Measurements from ENCODE around the gene SPNS2.

Gene SPNS2

DNA sequence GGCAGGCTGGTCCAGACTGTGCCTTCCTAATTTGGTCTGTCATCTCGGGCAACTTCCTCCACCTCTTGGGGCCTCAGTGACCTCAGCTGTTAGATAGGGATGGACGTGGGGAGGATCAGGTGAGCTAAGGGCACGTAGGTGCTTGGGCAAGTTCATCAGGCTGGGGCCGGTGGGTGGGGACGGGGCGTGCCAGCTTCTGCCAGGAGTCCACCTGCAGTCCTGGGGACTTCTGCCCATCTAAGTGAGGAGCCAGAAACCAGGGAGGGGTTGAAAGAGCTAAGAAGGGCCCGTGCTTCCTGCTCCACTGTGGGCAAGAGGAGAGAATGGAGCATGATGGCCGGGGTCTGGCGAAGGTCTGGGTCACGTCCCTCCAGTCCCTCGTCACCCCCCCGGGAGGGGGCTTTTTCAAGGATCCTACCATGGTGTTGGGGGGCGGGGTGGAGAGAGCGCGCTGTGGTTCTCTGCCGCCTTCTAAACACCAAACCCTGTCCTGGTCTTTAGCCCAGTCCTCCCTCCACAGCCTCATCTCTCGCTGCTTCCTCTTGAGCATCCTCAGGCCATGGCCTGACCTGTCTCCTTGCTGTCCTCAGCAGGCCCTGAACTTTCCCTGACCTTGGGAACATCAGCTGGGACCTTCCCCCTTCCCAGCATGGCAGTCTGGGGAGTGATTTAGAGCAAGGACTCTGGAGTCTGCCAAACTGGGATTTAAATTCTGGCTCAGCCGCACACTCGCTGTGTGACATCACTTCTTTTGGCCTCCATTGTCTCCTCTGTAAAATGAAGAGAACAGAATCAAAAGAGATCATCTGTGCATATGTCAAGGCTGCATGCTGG is 21.6 kb downstream of the SPNS2 start:
- Mint-ChIP-seq H3K4me3 (peak overlapping the region in 2 of 3 experiments; percentile 35 to 58), H3K9me3 (no peaks in the 10 kb centered on the region), H3K36me3 (ENCODE audit: low read depth) (no peaks in the 10 kb centered on the region), H3K27ac (peak overlapping the region in 2 of 3 experiments; percentile 82 to 97), H3K27me3 (ENCODE audit: low read depth) (peaks cover 8% of the 10 kb centered on the region), H3K4me1 (peaks cover 44% of the 10 kb centered on the region)
- TF ChIP-seq, protein P1, sequence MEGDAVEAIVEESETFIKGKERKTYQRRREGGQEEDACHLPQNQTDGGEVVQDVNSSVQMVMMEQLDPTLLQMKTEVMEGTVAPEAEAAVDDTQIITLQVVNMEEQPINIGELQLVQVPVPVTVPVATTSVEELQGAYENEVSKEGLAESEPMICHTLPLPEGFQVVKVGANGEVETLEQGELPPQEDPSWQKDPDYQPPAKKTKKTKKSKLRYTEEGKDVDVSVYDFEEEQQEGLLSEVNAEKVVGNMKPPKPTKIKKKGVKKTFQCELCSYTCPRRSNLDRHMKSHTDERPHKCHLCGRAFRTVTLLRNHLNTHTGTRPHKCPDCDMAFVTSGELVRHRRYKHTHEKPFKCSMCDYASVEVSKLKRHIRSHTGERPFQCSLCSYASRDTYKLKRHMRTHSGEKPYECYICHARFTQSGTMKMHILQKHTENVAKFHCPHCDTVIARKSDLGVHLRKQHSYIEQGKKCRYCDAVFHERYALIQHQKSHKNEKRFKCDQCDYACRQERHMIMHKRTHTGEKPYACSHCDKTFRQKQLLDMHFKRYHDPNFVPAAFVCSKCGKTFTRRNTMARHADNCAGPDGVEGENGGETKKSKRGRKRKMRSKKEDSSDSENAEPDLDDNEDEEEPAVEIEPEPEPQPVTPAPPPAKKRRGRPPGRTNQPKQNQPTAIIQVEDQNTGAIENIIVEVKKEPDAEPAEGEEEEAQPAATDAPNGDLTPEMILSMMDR (IDR thresholded peaks at IDR 0.05; ENCODE audit: unreplicated experiment in 3 of 3): no peak

DNA sequence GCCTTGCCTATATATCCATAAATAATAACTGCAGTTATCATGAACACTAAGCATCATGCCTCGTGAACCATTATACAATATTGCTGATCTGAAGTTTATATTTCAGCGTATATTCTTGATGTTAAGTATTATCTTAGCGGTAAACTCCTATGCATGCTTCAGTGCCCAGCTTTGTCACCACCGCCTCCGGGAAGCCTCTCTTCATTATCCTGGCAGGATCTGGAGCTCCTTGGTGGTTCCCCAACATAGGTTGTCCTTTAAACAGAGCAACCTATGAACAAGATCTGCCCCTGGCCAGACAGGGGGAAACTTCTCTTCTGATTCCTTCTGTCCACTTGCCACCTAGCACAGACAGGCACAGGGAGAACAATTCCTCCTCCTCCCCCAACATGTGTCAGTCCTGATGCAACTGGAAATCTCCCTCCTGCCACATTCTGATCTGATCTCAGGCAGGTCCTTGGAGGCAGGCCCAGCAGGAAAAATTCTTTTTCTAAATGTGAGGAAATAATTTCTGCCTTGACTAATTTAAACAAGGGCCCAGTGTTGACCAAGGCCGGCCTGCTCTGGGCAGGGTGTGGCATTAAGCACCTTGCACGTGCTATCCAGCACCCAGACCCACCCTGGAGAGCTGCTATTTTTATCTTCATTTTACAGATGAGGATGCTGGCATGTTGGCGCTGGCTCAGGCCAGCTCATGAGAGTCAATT is 22.4 kb downstream of the SPNS2 start:
- H3K36me3 Mint-ChIP-seq (ENCODE audit: low read depth): no peaks in the 10 kb centered on the region
- peak overlapping the region in 2 of 3 experiments; percentile 82 to 97 for H3K27ac Mint-ChIP-seq
- H3K27me3 Mint-ChIP-seq (ENCODE audit: low read depth): peaks cover 8% of the 10 kb centered on the region
- TF ChIP-seq, protein P1 (IDR thresholded peaks at IDR 0.05; ENCODE audit: unreplicated experiment in 3 of 3): no peak
- H3K4me1 Mint-ChIP-seq: peaks cover 44% of the 10 kb centered on the region
- H3K9me3 Mint-ChIP-seq: no peaks in the 10 kb centered on the region
- H3K4me3 Mint-ChIP-seq: peak overlapping the region in 2 of 3 experiments; percentile 34

DNA sequence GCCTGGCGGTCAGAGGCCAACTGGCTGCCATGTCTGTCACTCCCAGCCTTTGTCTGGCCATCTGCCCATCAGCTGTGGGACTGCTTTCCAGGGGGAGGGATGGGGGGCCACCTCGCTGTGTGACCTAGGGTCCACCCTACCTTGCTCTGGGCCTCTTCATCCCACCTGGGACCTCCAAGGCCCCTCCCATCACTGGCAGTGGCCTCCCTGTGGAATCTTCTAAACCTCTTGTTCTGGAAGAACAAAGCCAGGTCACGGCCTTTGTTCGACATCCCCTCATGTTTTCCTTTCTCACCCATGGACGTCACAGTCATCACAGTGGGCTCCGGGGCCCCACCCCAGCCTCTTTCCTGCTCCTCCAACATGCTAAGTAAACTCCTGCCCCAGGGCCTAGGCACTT is 24.0 kb downstream of the SPNS2 start:
- H3K4me3 Mint-ChIP-seq: no peak overlapping the region
- H3K4me1 Mint-ChIP-seq: peaks cover 50% of the 10 kb centered on the region

DNA sequence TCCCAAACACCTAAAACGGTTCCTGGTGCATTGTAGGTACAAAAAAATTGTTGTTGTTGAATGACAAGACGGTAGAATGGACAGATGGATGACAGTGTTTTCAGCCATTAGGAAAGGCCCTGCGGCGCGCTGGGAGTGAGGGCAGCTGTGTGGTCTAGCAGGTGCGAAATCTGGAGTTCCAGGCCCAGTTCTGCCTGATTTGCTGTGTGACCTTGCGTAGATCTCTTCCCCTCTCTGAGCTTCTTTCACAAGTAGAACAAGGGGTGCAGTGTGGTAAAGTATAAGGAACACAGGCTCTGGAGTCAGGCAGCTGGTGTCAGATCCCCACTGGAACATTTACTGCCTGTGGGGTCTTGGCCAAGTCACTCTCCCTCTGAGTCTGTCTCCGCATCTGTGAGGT is 25.3 kb downstream of the SPNS2 start:
- H3K27me3 Mint-ChIP-seq (ENCODE audit: low read depth): peaks cover 13% of the 10 kb centered on the region
- no peaks in the 10 kb centered on the region for H3K36me3 Mint-ChIP-seq (ENCODE audit: low read depth)
- H3K4me3 Mint-ChIP-seq: no peak overlapping the region
- H3K27ac Mint-ChIP-seq: peak overlapping the region in 2 of 3 experiments; percentile 2 to 56
- TF ChIP-seq, protein P1 (IDR thresholded peaks at IDR 0.05; ENCODE audit: unreplicated experiment in 3 of 3): no peak
- H3K9me3 Mint-ChIP-seq: no peaks in the 10 kb centered on the region
- H3K4me1 Mint-ChIP-seq: peaks cover 47% of the 10 kb centered on the region

More for the DNA sequence above, 24.0 kb downstream of the SPNS2 start:
- Mint-ChIP-seq H3K9me3 (no peaks in the 10 kb centered on the region), H3K27me3 (ENCODE audit: low read depth) (peaks cover 13% of the 10 kb centered on the region), H3K36me3 (ENCODE audit: low read depth) (no peaks in the 10 kb centered on the region), H3K27ac (peak overlapping the region in 1 of 3 experiments; percentile 56)
- TF ChIP-seq, protein P1 (IDR thresholded peaks at IDR 0.05; ENCODE audit: unreplicated experiment in 3 of 3): no peak

DNA sequence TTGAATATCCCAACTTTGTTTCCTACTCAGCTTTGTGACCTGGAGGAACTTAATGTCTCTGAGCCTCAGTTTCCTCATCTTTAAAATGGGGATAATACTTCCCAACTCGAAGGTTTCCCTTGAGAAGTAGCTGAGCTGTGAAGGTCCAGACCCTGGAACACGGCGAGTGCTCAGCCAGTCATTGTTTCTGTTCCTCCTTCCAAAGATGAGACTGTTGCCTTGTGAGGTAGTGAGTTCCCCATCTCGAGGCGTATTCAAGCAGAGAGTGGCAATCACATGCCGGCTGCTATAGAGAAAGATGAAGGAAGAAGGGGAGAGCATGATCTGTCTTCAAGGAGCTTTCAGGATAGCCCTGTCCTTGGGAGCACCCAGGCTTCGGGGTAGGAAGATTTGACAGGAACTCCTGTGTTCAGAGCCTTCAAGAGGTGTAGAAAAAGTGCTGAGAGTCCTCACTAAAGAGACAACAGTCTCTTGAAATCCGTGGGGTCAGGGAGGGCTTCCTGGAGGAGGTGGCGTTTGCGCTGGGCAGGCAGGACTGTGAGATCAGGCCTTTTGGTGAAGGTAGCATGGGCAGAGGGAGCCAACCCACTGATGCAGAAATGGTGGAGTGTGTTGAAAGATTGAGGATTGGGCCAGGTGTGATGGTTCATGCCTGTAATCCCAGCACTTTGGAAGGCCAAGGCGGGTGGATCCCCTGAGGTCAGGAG is 27.2 kb downstream of the SPNS2 start:
- Mint-ChIP-seq H3K4me3 (no peak overlapping the region), H3K4me1 (peaks cover 41% of the 10 kb centered on the region), H3K9me3 (no peaks in the 10 kb centered on the region), H3K27ac (no peak overlapping the region), H3K27me3 (ENCODE audit: low read depth) (peaks cover 13% of the 10 kb centered on the region), H3K36me3 (ENCODE audit: low read depth) (no peaks in the 10 kb centered on the region)
- TF ChIP-seq, protein P1 (IDR thresholded peaks at IDR 0.05; ENCODE audit: unreplicated experiment in 3 of 3): no peak
